Measurements from ENCODE around the gene TUBB3. TPM values are rescaled to one million over a fixed set of nuclear protein-coding genes. Genes with fewer than 3 reads are reported as not detected.
"Not testable (repeated sequence)": the region's sequence is repeated elsewhere in the genome, so short reads cannot be mapped to it uniquely, and the experiment has no call there.

Gene TUBB3
- total RNA-seq (2021): 79.6 and 105 TPM in 2 replicates
- percentile 30 among the genes with signal in this experiment for Bru-seq, nascent RNA
- percentile 34 among the genes with signal in this experiment for BruChase-seq, experiment 1, labeled RNA remaining after a 2-hour chase
- percentile 56 among the genes with signal in this experiment for BruChase-seq, experiment 2, labeled RNA remaining after a 6-hour chase
- long read RNA-seq, transcript TUBB3-201 (4 exons, 1,769 nt): major isoform, 55 of 90 reads
- long read RNA-seq, transcript TUBB3-206 (4 exons, 1,978 nt): minor isoform, 19 of 90 reads
- long read RNA-seq, partial matches to known transcripts: 0 of 90 reads
- long read RNA-seq, other reads (novel, unspliced or antisense): 16 of 90 reads

GRCh38 chr16:89922884-89923639 lies at the start of gene TUBB3:
TUBB3 (plus strand) TSS chr16:89923342; CDS start chr16:89923402, 60 bp downstream.
- intact Hi-C loops (cut with micrococcal nuclease; ENCODE audit: unreplicated experiment): loop anchor here (5.0 to 10.0 kb wide), 2 partner anchors 122 to 221 kb away; partner anchors contain the start of gene SPATA2L
- H3K27ac ChIP-seq: peak within 1 kb of the TSS; percentile 84
- H3K9me3 ChIP-seq (ENCODE audit: insufficient read depth, low read depth): no peaks in the 10 kb centered on the region
- peaks cover 27% of the 10 kb centered on the region; the same call in 1 of the 2 replicates for H3F3A ChIP-seq (ENCODE audit: insufficient read depth, low read depth)
- ChIA-PET CTCF (interaction anchor here (0.7 to 0.9 kb wide), 3 partner anchors 50 to 97 kb away, joined by 3 to 4 read pairs (median 3); no protein-coding TSS in a partner anchor), POLR2A (ENCODE audit: unreplicated experiment) (interaction anchor here (0.7 to 1.2 kb wide), 5 partner anchors 44 to 100 kb away, joined by 3 to 9 read pairs (median 4); partner anchors contain the start of gene TCF25)
- H3K4me1 ChIP-seq (replicated peaks; ENCODE audit: insufficient read depth): peaks cover 38% of the 10 kb centered on the region
- peak in 1 of 2 experiments; percentile 89 for DNase-seq
- peaks cover 7% of the 10 kb centered on the region; the same call in 1 of the 2 replicates for H4K20me1 ChIP-seq (ENCODE audit: insufficient read depth)
- no peaks in the 10 kb centered on the region for H3K79me2 ChIP-seq (ENCODE audit: low read depth)
- BruUV-seq (replicated peaks): no TSS peak
- H3K4me3 ChIP-seq: peak within 1 kb of the TSS; percentile 72
- TF ChIP-seq EZH2 (IDR thresholded peaks at IDR 0.05; ENCODE audit: low read depth) (no peak), CTCF (conservative IDR thresholded peaks at IDR 0.05) (no peak)
- H3K4me2 ChIP-seq: peak within 1 kb of the TSS; percentile 97
- H2AFZ ChIP-seq: peak within 1 kb of the TSS; percentile 79
- H3K27me3 ChIP-seq (ENCODE audit: insufficient read depth, low read depth): no peaks in the 10 kb centered on the region
- no peaks in the 10 kb centered on the region for H3K9me2 ChIP-seq (ENCODE audit: insufficient read depth)
- H3K36me3 ChIP-seq (ENCODE audit: low read depth): no peaks in the 10 kb centered on the region

- Histone ChIP-seq H3K79me2 (ENCODE audit: low read depth) (peaks cover 50% of the 10 kb centered on the region), H3K27ac (peak overlapping the region; percentile 93)
Measured at GRCh38 chr16:89873972-89874689, 49.0 kb upstream of the TUBB3 start.

GRCh38 chr16:89879123-89879522 lies 44.0 kb upstream of the TUBB3 start:
- Histone ChIP-seq H3K79me2 (ENCODE audit: low read depth) (peaks cover 84% of the 10 kb centered on the region), H3K36me3 (ENCODE audit: low read depth) (peaks cover 49% of the 10 kb centered on the region), H3F3A (ENCODE audit: insufficient read depth, low read depth) (peaks cover 21% of the 10 kb centered on the region; the same call in 1 of the 2 replicates), H3K4me1 (replicated peaks; ENCODE audit: insufficient read depth) (peaks cover 11% of the 10 kb centered on the region), H4K20me1 (ENCODE audit: insufficient read depth) (peaks cover 84% of the 10 kb centered on the region)
- DNase-seq; CTCF ChIA-PET; H2AFZ ChIP-seq; H3K4me3 ChIP-seq; H3K4me2 ChIP-seq; H3K27ac ChIP-seq; intact Hi-C loops (cut with micrococcal nuclease; ENCODE audit: unreplicated experiment); POLR2A ChIA-PET (ENCODE audit: unreplicated experiment); BruUV-seq (replicated peaks); H3K27me3 ChIP-seq (ENCODE audit: insufficient read depth, low read depth); H3K9me3 ChIP-seq (ENCODE audit: insufficient read depth, low read depth); H3K9me2 ChIP-seq (ENCODE audit: insufficient read depth): not testable (repeated sequence)

More at GRCh38 chr16:89873972-89874689, 49.0 kb upstream of the TUBB3 start:
- peaks cover 46% of the 10 kb centered on the region for H4K20me1 ChIP-seq (ENCODE audit: insufficient read depth)
- ChIA-PET CTCF (interaction anchor here (0.5 to 0.7 kb wide), 5 partner anchors 9 to 1542 kb away, joined by 6 to 16 read pairs (median 7); no protein-coding TSS in a partner anchor), POLR2A (ENCODE audit: unreplicated experiment) (interaction anchor here (0.5 to 1.0 kb wide), 8 partner anchors 8 to 552 kb away, joined by 6 to 41 read pairs (median 8); no protein-coding TSS in a partner anchor)
- H3K36me3 ChIP-seq (ENCODE audit: low read depth): peaks cover 33% of the 10 kb centered on the region
- H3K4me1 ChIP-seq (replicated peaks; ENCODE audit: insufficient read depth): peaks cover 11% of the 10 kb centered on the region
- TF ChIP-seq CTCF (conservative IDR thresholded peaks at IDR 0.05): no peak
- TF ChIP-seq EZH2 (IDR thresholded peaks at IDR 0.05; ENCODE audit: low read depth): no peak
- peak; percentile 71 to 96 for DNase-seq
- no peaks in the 10 kb centered on the region for H3K9me2 ChIP-seq (ENCODE audit: insufficient read depth)
- no peaks in the 10 kb centered on the region for H3K9me3 ChIP-seq (ENCODE audit: insufficient read depth, low read depth)
- H3K4me3 ChIP-seq: peak overlapping the region; percentile 65
- no peaks in the 10 kb centered on the region for H3K27me3 ChIP-seq (ENCODE audit: insufficient read depth, low read depth)
- H2AFZ ChIP-seq: peak overlapping the region; percentile 81; the same call in 1 of the 2 replicates
- peaks cover 41% of the 10 kb centered on the region; the same call in 1 of the 2 replicates for H3F3A ChIP-seq (ENCODE audit: insufficient read depth, low read depth)
- BruUV-seq (replicated peaks): no TSS peak
- intact Hi-C loops (cut with micrococcal nuclease; ENCODE audit: unreplicated experiment): no loop called here
- H3K4me2 ChIP-seq: peak overlapping the region; percentile 89

Data from PC-9 (cell line).